HL-60/S4 (cell line): ENCODE data around the gene VPS9D1.

ENCODE experiments used
- in situ Hi-C: fragments of 300-500 bp; cut with MboI; formaldehyde crosslinking; loops from 2 replicates; pipeline ENCODE4 v1.14.3; 2022; ENCODE audit warnings: low sequenced_read_pairs

Gene VPS9D1

GRCh38 chr16:89732918-89733242 is 12.2 kb upstream of the VPS9D1 start:
- in situ Hi-C loops = no loop called here

- in situ Hi-C loops = no loop called here
Measured at GRCh38 chr16:89732142-89732917, 11.6 kb upstream of the VPS9D1 start.

GRCh38 chr16:89730610-89731234 is 10.0 kb upstream of the VPS9D1 start:
- in situ Hi-C loops = no loop called here

- in situ Hi-C loops = no loop called here
Measured at GRCh38 chr16:89729863-89730593, 9.3 kb upstream of the VPS9D1 start.

- in situ Hi-C loops = no loop called here
Measured at GRCh38 chr16:89729293-89729692, 8.6 kb upstream of the VPS9D1 start.

- in situ Hi-C loops = no loop called here
Measured at GRCh38 chr16:89727406-89728120, 6.9 kb upstream of the VPS9D1 start.

- in situ Hi-C loops = no loop called here
Measured at GRCh38 chr16:89723279-89724250, 2.9 kb upstream of the VPS9D1 start.

- in situ Hi-C loops = no loop called here
Measured at GRCh38 chr16:89722392-89723278, 1.9 kb upstream of the VPS9D1 start.

GRCh38 chr16:89721546-89722391 is 1.1 kb upstream of the VPS9D1 start:
- in situ Hi-C loops = no loop called here

- in situ Hi-C loops = no loop called here
Measured at GRCh38 chr16:89720551-89720812, 216 bp downstream of the VPS9D1 start.

GRCh38 chr16:89717688-89718505 is 2.8 kb downstream of the VPS9D1 start:
- in situ Hi-C loops = no loop called here

- in situ Hi-C loops = no loop called here
Measured at GRCh38 chr16:89716916-89717687, 3.6 kb downstream of the VPS9D1 start.

- in situ Hi-C loops = no loop called here
Measured at GRCh38 chr16:89716493-89716892, 4.2 kb downstream of the VPS9D1 start.

- in situ Hi-C loops = no loop called here
Measured at GRCh38 chr16:89712274-89712781, 8.4 kb downstream of the VPS9D1 start.

GRCh38 chr16:89711601-89712273 is 9.0 kb downstream of the VPS9D1 start:
- in situ Hi-C loops = no loop called here
